Suprapubic skin (tissue), 4 donors: ENCODE data around the gene NT5DC3. TPM values are rescaled to one million over a fixed set of nuclear protein-coding genes. Genes with fewer than 3 reads are reported as not detected.

ENCODE experiments used
- DNase-seq, 2 donors: peaks; one replicate each; pipeline ENCODE4 v3.0.0-alpha.2; 2019; ENCODE audit warnings: low spot score in 2 of 2
- H3K27ac ChIP-seq: fragments of 200-600 bp; sonication (generic); one replicate; pipeline ENCODE4 v1.5.1; 2019
- H3K27me3 ChIP-seq: fragments of 200-600 bp; sonication (generic); one replicate; pipeline ENCODE4 v1.5.1; 2019
- H3K36me3 ChIP-seq: fragments of 200-600 bp; sonication (generic); one replicate; pipeline ENCODE4 v1.5.1; 2019
- H3K4me1 ChIP-seq: fragments of 200-600 bp; sonication (generic); one replicate; pipeline ENCODE4 v1.5.1; 2019
- H3K4me3 ChIP-seq: fragments of 200-600 bp; sonication (generic); one replicate; pipeline ENCODE4 v1.5.1; 2019; ENCODE audit warnings: mild to moderate bottlenecking
- H3K9me3 ChIP-seq: fragments of 200-600 bp; sonication (generic); one replicate; pipeline ENCODE4 v1.5.1; 2019
- CTCF ChIP-seq, 2 donors: fragments of 200-600 bp in 1 of 2; fragments of 450-650 bp in 1 of 2; sonication (generic) in 1 of 2; IDR thresholded peaks; one replicate each; pipeline ENCODE4 v1.5.1; 2016 to 2019; ENCODE audit warnings: antibody characterized with exemption in 2 of 2, mild to moderate bottlenecking in 1 of 2, moderate library complexity in 1 of 2
- EP300 ChIP-seq: sonication (generic); formaldehyde crosslinking; IDR thresholded peaks from one replicate; pipeline ENCODE4 v1.6.1; 2017; ENCODE audit warnings: antibody characterized with exemption
- POLR2A ChIP-seq, 2 donors: fragments of 450-650 bp; IDR thresholded peaks; one replicate each; pipeline ENCODE4 v1.6.1; 2017; ENCODE audit warnings: antibody characterized with exemption in 2 of 2, mild to moderate bottlenecking in 2 of 2, moderate library complexity in 2 of 2
- POLR2AphosphoS5 ChIP-seq, 3 donors: sonication (generic); formaldehyde crosslinking; IDR thresholded peaks; one replicate each; pipeline ENCODE4 v1.6.1; 2017; ENCODE audit warnings: antibody characterized with exemption in 3 of 3
- WGBS: methylation state at CpG from one replicate; pipeline ENCODE4 v1.1.5; 2018; 5-methylcytosine and 5-hydroxymethylcytosine counted together
- total RNA-seq, 4 donors: library from RNA; depleted of rRNA; stranded (reverse); fragments of >200 nt; gene quantifications; one replicate each; pipeline ENCODE4 v1.1.0, GENCODE V29; 2016

NT5DC3 gene
- total RNA-seq, 4 donors from 2014 or later: 4.2 to 6.5 (median 5.0) TPM

GRCh38 chr12:103765322-103765721 is 75.7 kb downstream of the NT5DC3 start:
- Histone ChIP-seq H3K4me3 (no peak overlapping the region), H3K36me3 (no peaks in the 10 kb centered on the region), H3K4me1 (no peaks in the 10 kb centered on the region), H3K9me3 (no peaks in the 10 kb centered on the region), H3K27me3 (no peaks in the 10 kb centered on the region), H3K27ac (no peak overlapping the region)
- no peak for TF ChIP-seq POLR2A (IDR thresholded peaks at IDR 0.05)
- no peak for TF ChIP-seq EP300
- TF ChIP-seq CTCF (IDR thresholded peaks at IDR 0.05): no peak
- TF ChIP-seq POLR2AphosphoS5 (IDR thresholded peaks at IDR 0.05): no peak
- DNase-seq: no peak
- WGBS: 96% methylated on average over 5 of the region's 5 CpGs

- Histone ChIP-seq H3K4me3 (no peak overlapping the region), H3K4me1 (no peaks in the 10 kb centered on the region), H3K27me3 (no peaks in the 10 kb centered on the region), H3K36me3 (no peaks in the 10 kb centered on the region), H3K9me3 (no peaks in the 10 kb centered on the region), H3K27ac (no peak overlapping the region)
- DNase-seq: no peak
- TF ChIP-seq POLR2AphosphoS5 (IDR thresholded peaks at IDR 0.05) (no peak), EP300 (no peak), POLR2A (IDR thresholded peaks at IDR 0.05) (no peak), CTCF (IDR thresholded peaks at IDR 0.05) (no peak)
- WGBS: 67% methylated on average over 3 of the region's 5 CpGs
Measured at GRCh38 chr12:103762473-103762872, 78.6 kb downstream of the NT5DC3 start.

GRCh38 chr12:103758310-103759089 is 82.5 kb downstream of the NT5DC3 start:
- 76% methylated on average over 10 of the region's 10 CpGs for WGBS
- H3K36me3 ChIP-seq: no peaks in the 10 kb centered on the region
- no peak overlapping the region for H3K4me3 ChIP-seq
- no peaks in the 10 kb centered on the region for H3K27me3 ChIP-seq
- H3K4me1 ChIP-seq: no peaks in the 10 kb centered on the region
- DNase-seq: no peak
- no peak overlapping the region for H3K27ac ChIP-seq
- H3K9me3 ChIP-seq: no peaks in the 10 kb centered on the region
- TF ChIP-seq POLR2AphosphoS5 (IDR thresholded peaks at IDR 0.05) (no peak), POLR2A (IDR thresholded peaks at IDR 0.05) (no peak), EP300 (no peak), CTCF (IDR thresholded peaks at IDR 0.05) (no peak)

- no peak for TF ChIP-seq EP300
- no peak for TF ChIP-seq POLR2A (IDR thresholded peaks at IDR 0.05)
- TF ChIP-seq CTCF (IDR thresholded peaks at IDR 0.05): no peak
- no peak for TF ChIP-seq POLR2AphosphoS5 (IDR thresholded peaks at IDR 0.05)
- H3K27me3 ChIP-seq: no peaks in the 10 kb centered on the region
- no peaks in the 10 kb centered on the region for H3K9me3 ChIP-seq
- 93% methylated on average over 1 of the region's 1 CpG for WGBS
- H3K4me1 ChIP-seq: no peaks in the 10 kb centered on the region
- no peaks in the 10 kb centered on the region for H3K36me3 ChIP-seq
- DNase-seq: no peak
- no peak overlapping the region for H3K4me3 ChIP-seq
- H3K27ac ChIP-seq: no peak overlapping the region
Measured at GRCh38 chr12:103757248-103757647, 83.8 kb downstream of the NT5DC3 start.

- Histone ChIP-seq H3K36me3 (no peaks in the 10 kb centered on the region), H3K4me1 (no peaks in the 10 kb centered on the region), H3K27ac (no peak overlapping the region), H3K27me3 (no peaks in the 10 kb centered on the region), H3K9me3 (no peaks in the 10 kb centered on the region), H3K4me3 (no peak overlapping the region)
- 100% methylated on average over 5 of the region's 5 CpGs for WGBS
- DNase-seq: no peak
- TF ChIP-seq CTCF (IDR thresholded peaks at IDR 0.05) (no peak), EP300 (no peak), POLR2AphosphoS5 (IDR thresholded peaks at IDR 0.05) (no peak), POLR2A (IDR thresholded peaks at IDR 0.05) (no peak)
Measured at GRCh38 chr12:103756443-103756842, 84.6 kb downstream of the NT5DC3 start.
